GM12865 (cell line): ENCODE results near the gene SKIDA1.

Experiments
- DNase-seq: peaks from one replicate; pipeline ENCODE4 v3.0.0; 2010; ENCODE audit warnings: low read depth
- H3K4me3 ChIP-seq: 2 replicates; pipeline ENCODE4 v1.5.1; 2011; ENCODE audit warnings: mild to moderate bottlenecking, low read depth, low read length, control low read depth
- CTCF ChIP-seq: IDR thresholded peaks from 2 replicates; pipeline ENCODE4 v1.5.1; 2011; ENCODE audit warnings: low read length, control low read depth, low read depth, inconsistent platforms; ENCODE audit not compliant: insufficient read depth; ENCODE audit errors: missing control alignments

Gene SKIDA1

GRCh38 chr10:21488246-21488956, 37.1 kb downstream of the SKIDA1 start:
- DNase-seq, result no peak

GRCh38 chr10:21487416-21488180, 37.9 kb downstream of the SKIDA1 start:
- DNase-seq, result no peak
- H3K4me3 ChIP-seq, result no peak overlapping the region
- no peak for TF ChIP-seq CTCF

More at GRCh38 chr10:21488246-21488956, 37.1 kb downstream of the SKIDA1 start:
- TF ChIP-seq CTCF, result no peak
- no peak overlapping the region for H3K4me3 ChIP-seq

- TF ChIP-seq CTCF, result no peak
- H3K4me3 ChIP-seq, result no peak overlapping the region
- DNase-seq, result no peak
Observed at GRCh38 chr10:21482821-21483220, 42.7 kb downstream of the SKIDA1 start.

GRCh38 chr10:21481407-21481806, 44.1 kb downstream of the SKIDA1 start:
- no peak overlapping the region for H3K4me3 ChIP-seq
- TF ChIP-seq CTCF, result no peak
- no peak for DNase-seq

- no peak for DNase-seq
- no peak for TF ChIP-seq CTCF
- no peak overlapping the region for H3K4me3 ChIP-seq
Observed at GRCh38 chr10:21479570-21480315, 45.7 kb downstream of the SKIDA1 start.

GRCh38 chr10:21475393-21475792, 50.1 kb downstream of the SKIDA1 start:
- no peak for TF ChIP-seq CTCF
- no peak for DNase-seq
- H3K4me3 ChIP-seq, result no peak overlapping the region
